Measurements from ENCODE around the gene POU2F3. TPM values are rescaled to one million over a fixed set of nuclear protein-coding genes. Genes with fewer than 3 reads are reported as not detected.

Gene POU2F3
- total and polyA plus RNA-seq, 2 of the 8 experiments (the other 6 are each of a cell fraction or from before 2014, with no cell fraction given): 1.0 to 2.1 TPM

DNA sequence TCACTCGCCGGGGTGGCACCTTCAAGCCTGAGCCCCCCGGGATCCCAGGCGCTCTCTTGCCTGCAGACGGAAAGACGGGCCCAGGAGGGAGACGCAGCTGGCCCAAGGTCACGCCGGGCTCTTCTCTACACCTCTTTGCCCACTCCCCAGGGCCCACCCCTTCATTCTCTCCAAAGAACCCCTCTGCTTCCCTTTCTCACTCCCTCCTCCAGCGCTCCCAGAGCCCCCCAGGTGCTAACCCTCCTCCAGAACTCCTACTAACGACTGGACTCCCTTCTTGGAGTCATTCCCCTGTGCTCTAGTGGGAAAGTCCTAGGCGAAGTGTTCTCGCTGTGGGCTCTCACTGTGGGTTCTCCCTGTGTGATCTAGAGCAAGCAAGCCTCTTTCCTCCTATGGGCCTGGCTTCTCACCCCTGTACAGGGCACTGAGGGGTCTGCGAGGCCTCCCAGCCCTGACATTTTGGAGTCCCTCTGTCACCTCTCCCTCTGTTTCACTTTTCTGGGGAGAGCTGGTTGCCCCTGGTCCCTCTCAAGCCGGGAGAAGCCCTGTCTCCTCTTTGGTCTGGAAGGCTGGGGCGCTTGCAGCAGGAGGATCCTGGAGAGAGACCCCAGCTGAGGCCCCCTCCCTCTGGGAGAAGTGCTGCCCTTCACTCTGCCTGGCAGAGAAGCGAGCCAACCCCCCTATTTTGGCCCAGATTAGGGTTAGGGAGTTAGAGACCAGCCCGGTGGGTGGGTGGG lies 28.2 kb upstream of the POU2F3 start:
- Histone ChIP-seq H3K9me3 (ENCODE audit: insufficient read depth in 2 of 2, low read depth in 1 of 2, low read length in 1 of 2) (no peaks in the 10 kb centered on the region), H3K18ac (ENCODE audit: extremely low read depth, low read length) (0 out of 2 replicates have a peak overlapping the region, but pooled peaks have one; percentile 7), H2BK15ac (ENCODE audit: low read length) (no peak overlapping the region), H3K9ac (replicated peaks in 1 of 4; ENCODE audit: extremely low read depth in 1 of 4, low read depth in 3 of 4, low read length in 3 of 4) (no peak overlapping the region), H3K27ac (ENCODE audit: low read depth, low read length) (no peak overlapping the region), H3K4me3 (ENCODE audit: extremely low read depth in 1 of 4, insufficient read depth in 2 of 4, low read depth in 3 of 4, low read length in 4 of 4) (peak overlapping the region; percentile 33 to 68 (median 43)), H2BK20ac (ENCODE audit: low read length) (no peak overlapping the region), H2AK5ac (ENCODE audit: low read depth, low read length) (no peak overlapping the region), H4K5ac (ENCODE audit: insufficient read length, low read depth, low read length) (no peak overlapping the region), H3K79me2 (ENCODE audit: control insufficient read depth in 1 of 2, insufficient read depth in 2 of 2, low read length in 2 of 2) (no peaks in the 10 kb centered on the region), H2BK5ac (ENCODE audit: low read depth, low read length) (no peak overlapping the region), H3K79me1 (ENCODE audit: low read depth, low read length) (no peaks in the 10 kb centered on the region), H2BK120ac (replicated peaks; ENCODE audit: low read depth, low read length) (no peak overlapping the region), H3K27me3 (replicated peaks in 1 of 4; ENCODE audit: control insufficient read depth in 3 of 4, extremely low read depth in 1 of 4, insufficient read depth in 3 of 4, low read length in 3 of 4) (peaks cover 71 to 95% (median 90%) of the 10 kb centered on the region in 4 experiments), H2BK12ac (ENCODE audit: low read depth, low read length) (no peak overlapping the region), H4K20me1 (replicated peaks in 1 of 2; ENCODE audit: control insufficient read depth in 1 of 2, insufficient read depth in 2 of 2, low read length in 2 of 2) (peaks cover 5 to 9% of the 10 kb centered on the region in 2 experiments), H3K56ac (replicated peaks; ENCODE audit: insufficient read length, low read depth, low read length) (no peak overlapping the region), H2AFZ (ENCODE audit: low read length) (no peak overlapping the region), H3K36me3 (ENCODE audit: control insufficient read depth in 2 of 4, insufficient read depth in 4 of 4, low read length in 3 of 4) (no peaks in the 10 kb centered on the region), H3K23me2 (ENCODE audit: low read depth, low read length) (peaks cover 6% of the 10 kb centered on the region), H4K91ac (replicated peaks; ENCODE audit: insufficient read length, low read length) (no peak overlapping the region), H3K4me1 (replicated peaks in 1 of 4; ENCODE audit: control insufficient read depth in 3 of 4, insufficient read depth in 4 of 4, low read length in 3 of 4) (peaks cover 4 to 12% (median 8%) of the 10 kb centered on the region in 4 experiments), H4K8ac (ENCODE audit: extremely low read depth, insufficient read depth, low read length) (0 out of 2 replicates have a peak overlapping the region, but pooled peaks have one; percentile 7), H3K4me2 (ENCODE audit: insufficient read depth in 1 of 2, low read depth in 2 of 2, low read length in 2 of 2) (peak overlapping the region; percentile 89 to 93), H3K23ac (ENCODE audit: insufficient read length) (no peak overlapping the region), H3K4ac (replicated peaks; ENCODE audit: insufficient read length, low read depth, low read length) (no peak overlapping the region), H3K14ac (ENCODE audit: insufficient read length) (no peak overlapping the region)
- DNase-seq (ENCODE audit: low read depth in 1 of 2, low spot score in 2 of 2) (no peak), FAIRE-seq (no peak)
- POLR2A ChIA-PET (ENCODE audit: partially characterized antibody): interaction anchor here (1.1 kb wide), 1 partner anchor 91 kb away, joined by 4 read pairs; no protein-coding TSS in a partner anchor
- WGBS, 2 experiments (ENCODE audit: extremely low coverage in 1 of 2, insufficient coverage in 1 of 2, insufficient read length in 1 of 2, insufficient replicate concordance in 2 of 2, low coverage in 1 of 2, low lambda C conversion rate in 2 of 2, missing lambda C conversion rate in 1 of 2): 7% methylated on average over 17 of the region's 18 CpGs; no CpG with 5 or more reads in 1 of the 2 experiments
- CTCF ChIA-PET (ENCODE audit: partially characterized antibody): interaction anchor here (1.4 to 26.2 kb wide), 8 partner anchors 13 to 41 kb away, joined by 4 to 394 read pairs (median 17); no protein-coding TSS in a partner anchor
- TF ChIP-seq BRCA1 (IDR thresholded peaks at IDR 0.05; ENCODE audit: low read depth, low read length) (no peak), SP2 (IDR thresholded peaks at IDR 0.05; ENCODE audit: low read length) (no peak), BCL11A (IDR thresholded peaks at IDR 0.05; ENCODE audit: low read depth in 2 of 2, low read length in 2 of 2) (no peak), KDM4A (IDR thresholded peaks at IDR 0.05; ENCODE audit: low read depth, low read length, severe bottlenecking) (peak; percentile 9), JUN (IDR thresholded peaks at IDR 0.05; ENCODE audit: low read depth, low read length) (no peak), RBBP5 (IDR thresholded peaks at IDR 0.05; ENCODE audit: borderline replicate concordance, low read depth, low read length) (no peak), SUZ12 (IDR thresholded peaks at IDR 0.05; ENCODE audit: low read length) (peak; percentile 80), EZH2 (IDR thresholded peaks at IDR 0.05; ENCODE audit: low read depth, low read length, severe bottlenecking) (peak; percentile 74), CHD1 (IDR thresholded peaks at IDR 0.05; ENCODE audit: low read depth, low read length) (no peak), HDAC2 (IDR thresholded peaks at IDR 0.05; ENCODE audit: borderline replicate concordance in 1 of 2, low read depth in 2 of 2, low read length in 2 of 2) (no peak)
- TF ChIP-seq, protein P1, sequence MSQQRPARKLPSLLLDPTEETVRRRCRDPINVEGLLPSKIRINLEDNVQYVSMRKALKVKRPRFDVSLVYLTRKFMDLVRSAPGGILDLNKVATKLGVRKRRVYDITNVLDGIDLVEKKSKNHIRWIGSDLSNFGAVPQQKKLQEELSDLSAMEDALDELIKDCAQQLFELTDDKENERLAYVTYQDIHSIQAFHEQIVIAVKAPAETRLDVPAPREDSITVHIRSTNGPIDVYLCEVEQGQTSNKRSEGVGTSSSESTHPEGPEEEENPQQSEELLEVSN (IDR thresholded peaks at IDR 0.05): no peak
